HepG2 (cell line): ENCODE results near the gene TMEM80. TPM values are rescaled to one million over a fixed set of nuclear protein-coding genes. Genes with fewer than 3 reads are reported as not detected.

Experiments
- ATF1 ChIP-seq: IDR thresholded peaks from 2 replicates; pipeline ENCODE4 v1.6.1; 2016; ENCODE audit warnings: mild to moderate bottlenecking, control low read depth
- GTF3A ChIP-seq: sonication (generic); formaldehyde crosslinking; conservative IDR thresholded peaks from 2 replicates; pipeline ENCODE4 v1.4.0; 2020; ENCODE audit warnings: mild to moderate bottlenecking, missing genetic modification reagents
- HNF4G ChIP-seq, 2 experiments: sonication (generic) in 1 of 2; formaldehyde crosslinking in 1 of 2; IDR thresholded peaks; 2 replicates each; pipeline versions ENCODE4 v1.4.0 to v1.6.1; 2011 to 2020; ENCODE audit warnings: borderline replicate concordance in 2 of 2, low read depth in 2 of 2, mild to moderate bottlenecking in 2 of 2, low read length in 1 of 2, missing genetic modification reagents in 1 of 2, moderate library complexity in 1 of 2
- MED1 ChIP-seq: sonication (generic); formaldehyde crosslinking; IDR thresholded peaks from 2 replicates; pipeline ENCODE4 v1.4.0; 2020; ENCODE audit warnings: missing genetic modification reagents
- MEIS2 ChIP-seq: sonication (generic); formaldehyde crosslinking; IDR thresholded peaks from 2 replicates; pipeline ENCODE4 v1.9.0; 2021; ENCODE audit warnings: mild to moderate bottlenecking, missing genetic modification reagents
- RXRB ChIP-seq: IDR thresholded peaks from 2 replicates; pipeline ENCODE4 v1.6.1; 2016; ENCODE audit warnings: borderline replicate concordance, missing genetic modification reagents, missing compliant biosample characterization
- SATB2 ChIP-seq: sonication (generic); formaldehyde crosslinking; IDR thresholded peaks from 2 replicates; pipeline ENCODE4 v1.5.0; 2020; ENCODE audit warnings: missing genetic modification reagents
- SKI ChIP-seq: fragments of 450-650 bp; IDR thresholded peaks from one replicate; pipeline ENCODE4 v1.6.1; 2018; ENCODE audit warnings: mild to moderate bottlenecking; ENCODE audit not compliant: partially characterized antibody
- YEATS2 ChIP-seq: sonication (generic); formaldehyde crosslinking; IDR thresholded peaks from 2 replicates; pipeline ENCODE4 v1.4.0; 2020; ENCODE audit warnings: missing genetic modification reagents, borderline replicate concordance
- ZBTB3 ChIP-seq: sonication (generic); formaldehyde crosslinking; IDR thresholded peaks from 2 replicates; pipeline ENCODE4 v1.4.0; 2020; ENCODE audit warnings: low read depth, mild to moderate bottlenecking, moderate library complexity, missing genetic modification reagents, borderline replicate concordance
- ZNF10 ChIP-seq: sonication (generic); formaldehyde crosslinking; IDR thresholded peaks from 2 replicates; pipeline ENCODE4 v1.4.0; 2020; ENCODE audit warnings: mild to moderate bottlenecking, low read depth, missing genetic modification reagents, borderline replicate concordance
- ZNF557 ChIP-seq: sonication (generic); formaldehyde crosslinking; IDR thresholded peaks from 2 replicates; pipeline ENCODE4 v1.4.0; 2020; ENCODE audit warnings: missing genetic modification reagents
- ZNF773 ChIP-seq: sonication (generic); formaldehyde crosslinking; IDR thresholded peaks from 2 replicates; pipeline ENCODE4 v1.4.0; 2020; ENCODE audit warnings: missing genetic modification reagents, borderline replicate concordance
- ZNF839 ChIP-seq: sonication (generic); formaldehyde crosslinking; IDR thresholded peaks from 2 replicates; pipeline ENCODE4 v1.4.0; 2020; ENCODE audit warnings: missing genetic modification reagents, mild to moderate bottlenecking, borderline replicate concordance
- ZNF891 ChIP-seq: sonication (generic); formaldehyde crosslinking; IDR thresholded peaks from 2 replicates; pipeline ENCODE4 v1.5.0; 2020; ENCODE audit warnings: mild to moderate bottlenecking, missing genetic modification reagents
- polyA plus RNA-seq, 8 experiments: library from polyadenylated mRNA; depleted of rRNA in 3 of 8; stranded (reverse) in 7 of 8; unstranded in 1 of 8; fragments of >200 nt; fragmentation: Illumina TruSeq in 4 of 8; extraction: Trizol in 4 of 8; gene quantifications; 2 replicates each; pipeline versions ENCODE4 v1.2.1 to v1.2.3, GENCODE V29; 2011 to 2016; ENCODE audit warnings: low read depth in 4 of 8, missing spikeins in 1 of 8, mixed read lengths in 1 of 8; ENCODE audit not compliant: insufficient read depth in 1 of 8
- total RNA-seq, 5 experiments: library from RNA; depleted of rRNA; stranded (reverse); fragments of >200 nt; fragmentation: Illumina TruSeq; extraction: Trizol; gene quantifications; 2 replicates each; pipeline ENCODE4 v1.2.3, GENCODE V29; 2016; ENCODE audit warnings: low read depth in 1 of 5
- TF ChIP-seq, protein P1 (sequence below): sonication (generic); formaldehyde crosslinking; IDR thresholded peaks from 2 replicates; pipeline ENCODE4 v1.4.0; 2020; ENCODE audit warnings: mild to moderate bottlenecking, low read depth, missing genetic modification reagents
- TF ChIP-seq, protein P2 (sequence below): IDR thresholded peaks from 2 replicates; pipeline ENCODE4 v1.6.1; 2016; ENCODE audit warnings: low read depth, missing genetic modification reagents, missing compliant biosample characterization
- TF ChIP-seq, protein P3 (sequence below): IDR thresholded peaks from 2 replicates; pipeline ENCODE4 v1.6.1; 2016; ENCODE audit warnings: missing compliant biosample characterization, missing genetic modification reagents, borderline replicate concordance

The TMEM80 gene
- total and polyA plus RNA-seq, 2 of the 13 experiments (the other 11 are each of a cell fraction or from before 2014, with no cell fraction given), result 5.6 to 17.1 TPM

DNA sequence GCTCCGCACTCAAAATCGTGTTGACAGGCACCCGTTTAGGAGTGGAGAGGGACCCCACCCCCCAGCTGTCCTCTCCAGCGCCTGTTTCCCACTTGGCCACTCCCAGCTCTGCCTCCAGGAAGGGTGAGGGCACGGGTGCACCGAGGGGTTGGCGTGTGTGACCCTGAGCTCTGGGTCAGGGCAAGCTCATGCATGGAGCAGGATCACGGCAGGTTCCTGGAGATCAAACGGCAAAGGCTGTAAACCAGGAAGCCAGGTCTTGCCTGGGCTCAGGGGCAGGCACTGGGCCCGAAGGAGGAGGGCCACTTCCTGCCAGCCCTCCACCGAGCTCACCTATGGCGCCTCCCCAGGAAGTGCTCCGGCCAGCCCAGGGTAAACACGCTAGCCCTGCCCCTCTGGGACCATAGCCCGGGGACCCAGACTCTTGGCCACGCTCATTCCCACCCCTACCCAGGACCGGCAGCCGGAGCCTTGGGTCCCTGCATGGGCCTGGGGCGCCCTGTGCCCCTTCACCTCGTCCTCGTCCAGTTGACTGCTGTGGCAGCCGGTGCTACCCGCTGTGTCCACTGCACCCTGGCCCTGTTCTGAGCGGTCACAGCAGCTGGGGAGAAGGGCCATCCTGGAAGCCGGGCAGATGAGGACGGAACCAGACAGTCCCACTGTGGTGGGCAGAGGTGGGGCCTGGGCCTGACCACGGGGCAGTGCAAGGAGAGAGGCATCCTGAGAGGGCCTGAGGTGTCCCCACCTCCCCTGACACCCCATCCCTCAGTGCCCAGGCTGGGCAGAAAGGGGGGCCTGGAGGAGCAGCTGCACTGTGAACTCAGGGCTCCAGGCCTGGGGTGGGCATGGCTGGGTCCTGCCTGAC is 9.4 kb downstream of the TMEM80 start (continued):
- TF ChIP-seq ZNF557 (CRISPR knock-in tag), result peak; percentile 73; the same call in 1 of the 2 replicates
- 0 out of 2 replicates have a peak, but pooled peaks have one; percentile 38 for TF ChIP-seq ZNF891 (CRISPR knock-in tag)
- TF ChIP-seq, protein P1, sequence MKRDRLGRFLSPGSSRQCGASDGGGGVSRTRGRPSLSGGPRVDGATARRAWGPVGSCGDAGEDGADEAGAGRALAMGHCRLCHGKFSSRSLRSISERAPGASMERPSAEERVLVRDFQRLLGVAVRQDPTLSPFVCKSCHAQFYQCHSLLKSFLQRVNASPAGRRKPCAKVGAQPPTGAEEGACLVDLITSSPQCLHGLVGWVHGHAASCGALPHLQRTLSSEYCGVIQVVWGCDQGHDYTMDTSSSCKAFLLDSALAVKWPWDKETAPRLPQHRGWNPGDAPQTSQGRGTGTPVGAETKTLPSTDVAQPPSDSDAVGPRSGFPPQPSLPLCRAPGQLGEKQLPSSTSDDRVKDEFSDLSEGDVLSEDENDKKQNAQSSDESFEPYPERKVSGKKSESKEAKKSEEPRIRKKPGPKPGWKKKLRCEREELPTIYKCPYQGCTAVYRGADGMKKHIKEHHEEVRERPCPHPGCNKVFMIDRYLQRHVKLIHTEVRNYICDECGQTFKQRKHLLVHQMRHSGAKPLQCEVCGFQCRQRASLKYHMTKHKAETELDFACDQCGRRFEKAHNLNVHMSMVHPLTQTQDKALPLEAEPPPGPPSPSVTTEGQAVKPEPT, result no peak
- no peak for TF ChIP-seq GTF3A
- TF ChIP-seq MED1 (CRISPR knock-in tag), result peak; percentile 98
- TF ChIP-seq ZNF839 (CRISPR knock-in tag), result no peak
- no peak for TF ChIP-seq ATF1 (CRISPR knock-in tag)
- TF ChIP-seq SKI, result peak; percentile 80
- TF ChIP-seq, protein P2, sequence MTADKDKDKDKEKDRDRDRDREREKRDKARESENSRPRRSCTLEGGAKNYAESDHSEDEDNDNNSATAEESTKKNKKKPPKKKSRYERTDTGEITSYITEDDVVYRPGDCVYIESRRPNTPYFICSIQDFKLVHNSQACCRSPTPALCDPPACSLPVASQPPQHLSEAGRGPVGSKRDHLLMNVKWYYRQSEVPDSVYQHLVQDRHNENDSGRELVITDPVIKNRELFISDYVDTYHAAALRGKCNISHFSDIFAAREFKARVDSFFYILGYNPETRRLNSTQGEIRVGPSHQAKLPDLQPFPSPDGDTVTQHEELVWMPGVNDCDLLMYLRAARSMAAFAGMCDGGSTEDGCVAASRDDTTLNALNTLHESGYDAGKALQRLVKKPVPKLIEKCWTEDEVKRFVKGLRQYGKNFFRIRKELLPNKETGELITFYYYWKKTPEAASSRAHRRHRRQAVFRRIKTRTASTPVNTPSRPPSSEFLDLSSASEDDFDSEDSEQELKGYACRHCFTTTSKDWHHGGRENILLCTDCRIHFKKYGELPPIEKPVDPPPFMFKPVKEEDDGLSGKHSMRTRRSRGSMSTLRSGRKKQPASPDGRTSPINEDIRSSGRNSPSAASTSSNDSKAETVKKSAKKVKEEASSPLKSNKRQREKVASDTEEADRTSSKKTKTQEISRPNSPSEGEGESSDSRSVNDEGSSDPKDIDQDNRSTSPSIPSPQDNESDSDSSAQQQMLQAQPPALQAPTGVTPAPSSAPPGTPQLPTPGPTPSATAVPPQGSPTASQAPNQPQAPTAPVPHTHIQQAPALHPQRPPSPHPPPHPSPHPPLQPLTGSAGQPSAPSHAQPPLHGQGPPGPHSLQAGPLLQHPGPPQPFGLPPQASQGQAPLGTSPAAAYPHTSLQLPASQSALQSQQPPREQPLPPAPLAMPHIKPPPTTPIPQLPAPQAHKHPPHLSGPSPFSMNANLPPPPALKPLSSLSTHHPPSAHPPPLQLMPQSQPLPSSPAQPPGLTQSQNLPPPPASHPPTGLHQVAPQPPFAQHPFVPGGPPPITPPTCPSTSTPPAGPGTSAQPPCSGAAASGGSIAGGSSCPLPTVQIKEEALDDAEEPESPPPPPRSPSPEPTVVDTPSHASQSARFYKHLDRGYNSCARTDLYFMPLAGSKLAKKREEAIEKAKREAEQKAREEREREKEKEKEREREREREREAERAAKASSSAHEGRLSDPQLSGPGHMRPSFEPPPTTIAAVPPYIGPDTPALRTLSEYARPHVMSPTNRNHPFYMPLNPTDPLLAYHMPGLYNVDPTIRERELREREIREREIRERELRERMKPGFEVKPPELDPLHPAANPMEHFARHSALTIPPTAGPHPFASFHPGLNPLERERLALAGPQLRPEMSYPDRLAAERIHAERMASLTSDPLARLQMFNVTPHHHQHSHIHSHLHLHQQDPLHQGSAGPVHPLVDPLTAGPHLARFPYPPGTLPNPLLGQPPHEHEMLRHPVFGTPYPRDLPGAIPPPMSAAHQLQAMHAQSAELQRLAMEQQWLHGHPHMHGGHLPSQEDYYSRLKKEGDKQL (CRISPR knock-in tag), result peak; percentile 65; the same call in 1 of the 2 replicates
- peak; percentile 41; the same call in 1 of the 2 replicates for TF ChIP-seq YEATS2
- TF ChIP-seq ZBTB3 (CRISPR knock-in tag), result no peak
- TF ChIP-seq, protein P3, sequence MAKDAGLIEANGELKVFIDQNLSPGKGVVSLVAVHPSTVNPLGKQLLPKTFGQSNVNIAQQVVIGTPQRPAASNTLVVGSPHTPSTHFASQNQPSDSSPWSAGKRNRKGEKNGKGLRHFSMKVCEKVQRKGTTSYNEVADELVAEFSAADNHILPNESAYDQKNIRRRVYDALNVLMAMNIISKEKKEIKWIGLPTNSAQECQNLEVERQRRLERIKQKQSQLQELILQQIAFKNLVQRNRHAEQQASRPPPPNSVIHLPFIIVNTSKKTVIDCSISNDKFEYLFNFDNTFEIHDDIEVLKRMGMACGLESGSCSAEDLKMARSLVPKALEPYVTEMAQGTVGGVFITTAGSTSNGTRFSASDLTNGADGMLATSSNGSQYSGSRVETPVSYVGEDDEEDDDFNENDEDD (CRISPR knock-in tag), result peak; percentile 63; the same call in 1 of the 2 replicates
- peak; percentile 98 for TF ChIP-seq RXRB (CRISPR knock-in tag)
- TF ChIP-seq HNF4G (IDR thresholded peaks at IDR 0.05; ENCODE audit: borderline replicate concordance, low read depth, low read length), result 0 out of 2 replicates have a peak, but pooled peaks have one; percentile 37
- TF ChIP-seq HNF4G (CRISPR knock-in tag; IDR thresholded peaks at IDR 0.05; ENCODE audit: borderline replicate concordance, low read depth), result peak; percentile 70
- 0 out of 2 replicates have a peak, but pooled peaks have one; percentile 33 for TF ChIP-seq SATB2 (CRISPR knock-in tag)
- TF ChIP-seq MEIS2, result peak; percentile 85; the same call in 1 of the 2 replicates
- no peak for TF ChIP-seq ZNF10 (CRISPR knock-in tag)
- peak; percentile 60; the same call in 1 of the 2 replicates for TF ChIP-seq ZNF773 (CRISPR knock-in tag)
